Measurements from ENCODE around the gene SYNGR3.

GRCh38 chr16:1940273-1941161, 49.3 kb upstream of the SYNGR3 start:
- no peak for TF ChIP-seq CTCF (IDR thresholded peaks at IDR 0.05; ENCODE audit: low read length)
- TF ChIP-seq EZH2 (IDR thresholded peaks at IDR 0.05; ENCODE audit: borderline replicate concordance, low read length): no peak

Measured in OCI-LY1 (cell line).